Endothelial cell of umbilical vein (primary cell): Measurements from ENCODE around the gene SLC44A1. TPM values are rescaled to one million over a fixed set of nuclear protein-coding genes. Genes with fewer than 3 reads are reported as not detected.

Source experiments
- BruUV-seq: library from RNA; stranded (reverse); fragments of 400-500 nt; replicated peaks from 2 replicates; lab custom pipeline; 2021; lab: Mats Ljungman, UMichigan
- CTCF ChIA-PET: fragments of 300-600, 350-600 bp; sonication (Branson Sonifier 250); formaldehyde crosslinking; loops from one replicate; lab custom pipeline; 2021; ENCODE audit warnings: antibody characterized with exemption, inconsistent platforms; lab: Charles Lee
- POLR2A ChIA-PET: fragments of 300-600, 350-600 bp; sonication (Branson Sonifier 250); formaldehyde crosslinking; loops from one replicate; lab custom pipeline; 2021; ENCODE audit warnings: antibody characterized with exemption, inconsistent platforms; lab: Charles Lee
- DNase-seq: peaks from one replicate; pipeline ENCODE4 v3.0.0-alpha.2; 2011; ENCODE audit warnings: low read depth, low spot score
- FAIRE-seq: peaks from 2 replicates; lab custom pipeline; 2011; peaks lifted over from hg19 to GRCh38; lab: Jason Lieb, UNC
- H2AFZ ChIP-seq: 2 replicates; pipeline ENCODE4 v1.6.0; 2012; ENCODE audit warnings: low read depth, low read length, control low read depth, inconsistent platforms
- H3K27ac ChIP-seq: 2 replicates; pipeline ENCODE4 v1.5.1; 2011; ENCODE audit warnings: low read depth, mild to moderate bottlenecking, control low read depth, low read length, moderate library complexity; ENCODE audit not compliant: insufficient read depth
- H3K27me3 ChIP-seq, 2 experiments: 2 replicates each; pipeline versions ENCODE4 v1.6.0 to v1.6.1; 2011; ENCODE audit warnings: low read length in 2 of 2, mixed read lengths in 1 of 2; ENCODE audit not compliant: control insufficient read depth in 2 of 2, insufficient read depth in 2 of 2
- H3K36me3 ChIP-seq, 2 experiments: 2 replicates in 1 of 2; 3 replicates in 1 of 2; pipeline ENCODE4 v1.5.1; 2011; ENCODE audit warnings: low read length in 2 of 2, mild to moderate bottlenecking in 1 of 2, moderate library complexity in 1 of 2; ENCODE audit not compliant: control insufficient read depth in 2 of 2, insufficient read depth in 2 of 2; ENCODE audit errors: extremely low read depth in 1 of 2
- H3K4me1 ChIP-seq: 3 replicates; pipeline ENCODE4 v1.5.1; 2011; ENCODE audit warnings: mild to moderate bottlenecking, low read length; ENCODE audit not compliant: control insufficient read depth, insufficient read depth; ENCODE audit errors: extremely low read depth
- H3K4me2 ChIP-seq: 2 replicates; pipeline ENCODE4 v1.6.1; 2011; ENCODE audit warnings: low read length, control low read depth, mixed read lengths; ENCODE audit not compliant: insufficient read depth
- H3K4me3 ChIP-seq, 3 experiments: fragments of 200-600 bp in 1 of 3; sonication (generic), shearing (Covaris generic) in 1 of 3; replicated peaks in 1 of 3; 2 replicates each; pipeline ENCODE4 v1.5.1; 2011 to 2016; ENCODE audit warnings: control low read depth in 3 of 3, low read length in 3 of 3, mild to moderate bottlenecking in 2 of 3, inconsistent platforms in 1 of 3, low read depth in 1 of 3, moderate library complexity in 1 of 3; ENCODE audit not compliant: insufficient read depth in 1 of 3
- H3K79me2 ChIP-seq: 2 replicates; pipeline ENCODE4 v1.6.0; 2012; ENCODE audit warnings: low read length, inconsistent platforms; ENCODE audit not compliant: control insufficient read depth, insufficient read depth
- H3K9ac ChIP-seq: replicated peaks from 2 replicates; pipeline ENCODE3; 2011; ENCODE audit warnings: low read length, control low read depth; ENCODE audit not compliant: insufficient read depth; ENCODE audit errors: extremely low read depth
- H3K9me1 ChIP-seq: replicated peaks from 3 replicates; pipeline ENCODE4 v1.6.0; 2011; ENCODE audit warnings: mild to moderate bottlenecking, low read length; ENCODE audit not compliant: control insufficient read depth, insufficient read depth; ENCODE audit errors: extremely low read depth
- H3K9me3 ChIP-seq: replicated peaks from 2 replicates; pipeline ENCODE4 v1.5.1; 2012; ENCODE audit warnings: low read length, inconsistent platforms; ENCODE audit not compliant: control insufficient read depth, insufficient read depth
- H4K20me1 ChIP-seq: replicated peaks from 2 replicates; pipeline ENCODE3; 2011; ENCODE audit warnings: mild to moderate bottlenecking, low read length; ENCODE audit not compliant: control insufficient read depth, insufficient read depth; ENCODE audit errors: extremely low read depth
- CTCF ChIP-seq, 2 donors: IDR thresholded peaks; 1 replicate in 1 of 2; 2 replicates in 1 of 2; pipeline ENCODE4 v1.5.1; 2011; ENCODE audit warnings: low read length in 2 of 2, mild to moderate bottlenecking in 2 of 2, moderate library complexity in 2 of 2, control low read depth in 1 of 2, inconsistent platforms in 1 of 2, low read depth in 1 of 2; ENCODE audit not compliant: insufficient read depth in 1 of 2; ENCODE audit errors: extremely low read depth in 1 of 2
- EZH2 ChIP-seq: IDR thresholded peaks from 2 replicates; pipeline ENCODE4 v1.6.1; 2012; ENCODE audit warnings: borderline replicate concordance, low read depth, mild to moderate bottlenecking, moderate library complexity, low read length, inconsistent platforms; ENCODE audit not compliant: severe bottlenecking
- FOS ChIP-seq: IDR thresholded peaks from 2 replicates; pipeline ENCODE4 v1.6.1; 2011; ENCODE audit warnings: mild to moderate bottlenecking, low read length, moderate library complexity, borderline replicate concordance; ENCODE audit not compliant: insufficient read depth
- GATA2 ChIP-seq: IDR thresholded peaks from 2 replicates; pipeline ENCODE4 v1.7.0; 2011; ENCODE audit warnings: low read depth, mild to moderate bottlenecking, moderate library complexity, mixed read lengths, low read length; ENCODE audit not compliant: insufficient read length, insufficient read depth
- JUN ChIP-seq: IDR thresholded peaks from 2 replicates; pipeline ENCODE4 v1.6.1; 2011; ENCODE audit warnings: borderline replicate concordance, low read depth; ENCODE audit not compliant: insufficient read length, insufficient read depth
- MAX ChIP-seq: IDR thresholded peaks from 2 replicates; pipeline ENCODE4 v1.6.1; 2011; ENCODE audit not compliant: insufficient read depth, insufficient read length
- MYC ChIP-seq: IDR thresholded peaks from one replicate; pipeline ENCODE4 v1.6.1; 2011; ENCODE audit warnings: mild to moderate bottlenecking, low read depth, low read length
- POLR2A ChIP-seq: IDR thresholded peaks from 2 replicates; pipeline ENCODE4 v1.6.1; 2012; ENCODE audit warnings: low read depth, mild to moderate bottlenecking, control low read depth, low read length
- POLR2AphosphoS5 ChIP-seq: IDR thresholded peaks from 2 replicates; pipeline ENCODE4 v1.6.1; 2012; ENCODE audit warnings: low read depth, mild to moderate bottlenecking, control low read depth, low read length, moderate library complexity; ENCODE audit not compliant: insufficient read depth
- dilution Hi-C: fragments of 300-500 bp; cut with MboI; formaldehyde crosslinking; loops from one replicate; pipeline ENCODE4 v1.15.0; 2019; ENCODE audit warnings: low sequenced_read_pairs; ENCODE audit not compliant: extremely low pct_ligation_motif_present
- intact Hi-C: fragments of 100-400 bp; cut with micrococcal nuclease; formaldehyde crosslinking; loops from one replicate; pipeline ENCODE4 v1.10.0; 2022
- polyA plus RNA-seq, 4 experiments: library from polyadenylated mRNA; depleted of rRNA in 3 of 4; stranded (reverse) in 3 of 4; unstranded in 1 of 4; fragments of >200 nt; gene quantifications; 2 replicates each; pipeline versions ENCODE4 v1.2.1 to v1.2.3, GENCODE V29; 2011 to 2012; ENCODE audit warnings: missing spikeins in 1 of 4
- total RNA-seq: library from RNA; stranded (reverse); gene quantifications from 2 replicates; pipeline ENCODE4 v1.2.3, GENCODE V29; 2021

Gene SLC44A1
- total and polyA plus RNA-seq, 2 donors (not counting 3 experiments of a cell fraction or from before 2014, with no cell fraction given), result 16.1 to 37.7 TPM

DNA sequence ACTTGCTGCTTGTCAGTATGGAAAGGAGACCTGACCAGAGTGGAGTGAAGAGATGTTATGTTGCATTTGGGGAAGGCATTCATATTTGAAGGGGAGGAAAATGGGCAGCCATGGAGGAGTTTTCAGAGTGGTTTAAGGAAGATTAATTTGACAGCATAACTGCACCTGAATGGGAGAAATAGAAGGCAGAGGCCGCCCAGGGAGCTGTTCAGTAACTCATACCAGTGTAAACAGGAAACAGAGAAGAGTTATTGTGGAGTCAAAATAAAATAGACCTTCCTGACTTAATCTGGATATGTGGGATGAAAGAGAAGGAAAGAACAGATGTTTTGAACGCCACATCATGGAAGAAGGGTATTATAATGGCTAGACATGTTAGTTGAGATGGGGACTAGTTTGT, 13.4 kb downstream of the SLC44A1 start:
- intact Hi-C loops, result no loop called here

DNA sequence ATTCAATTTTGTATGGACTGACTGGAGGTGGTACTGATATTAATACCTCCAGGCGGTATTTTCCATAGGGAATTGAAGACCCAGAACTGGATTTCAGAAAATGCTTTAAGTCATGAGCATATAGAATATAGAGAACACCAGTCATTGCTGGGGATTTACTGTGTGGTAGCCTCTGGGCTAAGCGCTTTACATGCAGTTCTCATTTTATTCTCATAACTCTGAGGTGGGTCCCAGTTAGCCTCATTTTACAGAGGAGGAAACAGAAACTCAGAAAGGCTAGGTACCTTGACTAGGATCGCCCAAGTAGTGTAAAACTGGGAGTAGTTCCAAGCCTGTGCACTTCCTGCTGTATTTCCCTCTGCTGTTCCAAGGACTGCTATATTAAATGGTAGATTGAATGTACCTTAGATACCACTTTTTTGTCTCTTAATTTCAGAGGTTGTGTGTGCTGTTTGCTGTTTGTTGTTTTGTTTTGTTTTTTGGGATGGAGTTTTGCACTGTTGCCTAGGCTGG, 13.8 kb downstream of the SLC44A1 start:
- intact Hi-C loops (no loop called here), dilution Hi-C loops (no loop called here)
- peaks cover 10% of the 10 kb centered on the region for H3K4me1 ChIP-seq
- no peaks in the 10 kb centered on the region for H3K9me1 ChIP-seq
- no peak overlapping the region for H3K27ac ChIP-seq
- H3K79me2 ChIP-seq, result peaks cover 4% of the 10 kb centered on the region
- H3K27me3 ChIP-seq, result no peaks in the 10 kb centered on the region
- no peak overlapping the region for H3K9ac ChIP-seq
- POLR2A ChIA-PET, result no interaction called here
- CTCF ChIA-PET, result no interaction called here
- FAIRE-seq (no peak), DNase-seq (peak; percentile 47)
- H3K36me3 ChIP-seq, result no peaks in the 10 kb centered on the region
- TF ChIP-seq CTCF (IDR thresholded peaks at IDR 0.05; ENCODE audit: extremely low read depth in 1 of 2, insufficient read depth in 1 of 2, low read depth in 1 of 2, low read length in 2 of 2) (no peak), EZH2 (no peak), FOS (no peak), POLR2A (no peak), POLR2AphosphoS5 (no peak), JUN (no peak), GATA2 (no peak), MAX (no peak), MYC (no peak)
- no peak overlapping the region for H3K4me3 ChIP-seq
- no peak overlapping the region for H3K4me2 ChIP-seq
- no peaks in the 10 kb centered on the region for H3K9me3 ChIP-seq
- BruUV-seq, result no TSS peak
- no peak overlapping the region for H2AFZ ChIP-seq
- peaks cover 2% of the 10 kb centered on the region for H4K20me1 ChIP-seq

More for the DNA sequence above, 13.4 kb downstream of the SLC44A1 start:
- H3K79me2 ChIP-seq, result peaks cover 4% of the 10 kb centered on the region
- H3K27me3 ChIP-seq, result no peaks in the 10 kb centered on the region
- CTCF ChIA-PET, result no interaction called here
- no peak overlapping the region for H3K27ac ChIP-seq
- TF ChIP-seq JUN, result no peak
- no peak for TF ChIP-seq GATA2
- no peak for TF ChIP-seq MYC
- no peak for TF ChIP-seq MAX
- no peak overlapping the region for H3K4me2 ChIP-seq
- peak; percentile 26 for DNase-seq
- POLR2A ChIA-PET, result no interaction called here
- H2AFZ ChIP-seq, result no peak overlapping the region
- H3K4me3 ChIP-seq, result no peak overlapping the region
- peaks cover 10% of the 10 kb centered on the region for H3K4me1 ChIP-seq
- dilution Hi-C loops, result no loop called here
- no peak for FAIRE-seq
- no TSS peak for BruUV-seq
- H4K20me1 ChIP-seq, result peaks cover 2% of the 10 kb centered on the region
- H3K36me3 ChIP-seq, result no peaks in the 10 kb centered on the region
- no peaks in the 10 kb centered on the region for H3K9me3 ChIP-seq
- H3K9ac ChIP-seq, result no peak overlapping the region
- no peaks in the 10 kb centered on the region for H3K9me1 ChIP-seq
